ENCODE measurements around the gene CXCR3. TPM values are rescaled to one million over a fixed set of nuclear protein-coding genes. Genes with fewer than 3 reads are reported as not detected.
"Not testable (repeated sequence)": the region's sequence is repeated elsewhere in the genome, so short reads cannot be mapped to it uniquely, and the experiment has no call there.

The CXCR3 gene
- total RNA-seq, 3 donors from 2014 or later = not detected

GRCh38 chrX:71616672-71617529, 1.4 kb downstream of the CXCR3 start:
- DNase-seq (ENCODE audit: low spot score in 2 of 2) = no peak
- no peak overlapping the region for H3K4me3 ChIP-seq
- TF ChIP-seq POLR2AphosphoS5 (IDR thresholded peaks at IDR 0.05) (no peak), POLR2A (IDR thresholded peaks at IDR 0.05) (no peak), CTCF (IDR thresholded peaks at IDR 0.05) (no peak)
- no peaks in the 10 kb centered on the region for H3K9me3 ChIP-seq
- no peaks in the 10 kb centered on the region for H3K4me1 ChIP-seq
- H3K36me3 ChIP-seq = no peaks in the 10 kb centered on the region
- H3K27ac ChIP-seq = no peak overlapping the region
- H3K27me3 ChIP-seq = peaks cover 0 to 35% of the 10 kb centered on the region in 2 donors
- intact Hi-C loops (cut with DNase I; ENCODE audit: low total_unique reads) = no loop called here

- H3K27me3 ChIP-seq = peaks cover 0 to 37% of the 10 kb centered on the region in 2 donors
- H3K36me3 ChIP-seq = no peaks in the 10 kb centered on the region
- no peaks in the 10 kb centered on the region for H3K9me3 ChIP-seq
- no peak for DNase-seq (ENCODE audit: low spot score in 2 of 2)
- H3K27ac ChIP-seq = no peak overlapping the region
- no peak for TF ChIP-seq CTCF (IDR thresholded peaks at IDR 0.05)
- TF ChIP-seq POLR2A (IDR thresholded peaks at IDR 0.05) = no peak
- TF ChIP-seq POLR2AphosphoS5 (IDR thresholded peaks at IDR 0.05) = no peak
- intact Hi-C loops (cut with DNase I; ENCODE audit: low total_unique reads) = no loop called here
- no peak overlapping the region for H3K4me3 ChIP-seq
- H3K4me1 ChIP-seq = no peaks in the 10 kb centered on the region
Measured at GRCh38 chrX:71615954-71616353, 2.4 kb downstream of the CXCR3 start.

GRCh38 chrX:71615056-71615455, 3.3 kb downstream of the CXCR3 start:
- no peaks in the 10 kb centered on the region for H3K36me3 ChIP-seq
- intact Hi-C loops (cut with DNase I; ENCODE audit: low total_unique reads) = no loop called here
- TF ChIP-seq CTCF (IDR thresholded peaks at IDR 0.05) = no peak
- no peak for TF ChIP-seq POLR2AphosphoS5 (IDR thresholded peaks at IDR 0.05)
- TF ChIP-seq POLR2A (IDR thresholded peaks at IDR 0.05) = no peak
- DNase-seq (ENCODE audit: low spot score in 2 of 2) = no peak
- H3K4me1 ChIP-seq = no peaks in the 10 kb centered on the region
- H3K27ac ChIP-seq = no peak overlapping the region
- H3K9me3 ChIP-seq = no peaks in the 10 kb centered on the region
- no peak overlapping the region for H3K4me3 ChIP-seq
- H3K27me3 ChIP-seq = peaks cover 0 to 36% of the 10 kb centered on the region in 2 donors

- intact Hi-C loops (cut with DNase I; ENCODE audit: low total_unique reads) = no loop called here
- TF ChIP-seq POLR2A (IDR thresholded peaks at IDR 0.05) = no peak
- no peak for DNase-seq (ENCODE audit: low spot score in 2 of 2)
- Histone ChIP-seq H3K4me1 (no peaks in the 10 kb centered on the region), H3K36me3 (no peaks in the 10 kb centered on the region), H3K27me3 (peaks cover 0 to 36% of the 10 kb centered on the region in 2 donors), H3K9me3 (no peaks in the 10 kb centered on the region), H3K27ac (no peak overlapping the region), H3K4me3 (no peak overlapping the region)
Measured at GRCh38 chrX:71612256-71612655, 6.1 kb downstream of the CXCR3 start.

- DNase-seq (ENCODE audit: low spot score in 2 of 2); H3K36me3 ChIP-seq; H3K27ac ChIP-seq; H3K4me3 ChIP-seq; H3K4me1 ChIP-seq; intact Hi-C loops (cut with DNase I; ENCODE audit: low total_unique reads); H3K9me3 ChIP-seq: not testable (repeated sequence)
- H3K27me3 ChIP-seq = peaks cover 0 to 37% of the 10 kb centered on the region in 2 donors
Measured at GRCh38 chrX:71611736-71612135, 6.6 kb downstream of the CXCR3 start.

GRCh38 chrX:71609095-71609750, 9.1 kb downstream of the CXCR3 start:
- H3K4me3 ChIP-seq = no peak overlapping the region
- H3K36me3 ChIP-seq = no peaks in the 10 kb centered on the region
- TF ChIP-seq POLR2A (IDR thresholded peaks at IDR 0.05) (no peak), POLR2AphosphoS5 (IDR thresholded peaks at IDR 0.05) (no peak), CTCF (IDR thresholded peaks at IDR 0.05) (no peak)
- intact Hi-C loops (cut with DNase I; ENCODE audit: low total_unique reads) = no loop called here
- H3K9me3 ChIP-seq = no peaks in the 10 kb centered on the region
- H3K27ac ChIP-seq = no peak overlapping the region
- no peak for DNase-seq (ENCODE audit: low spot score in 2 of 2)
- H3K27me3 ChIP-seq = peaks cover 0 to 41% of the 10 kb centered on the region in 2 donors
- no peaks in the 10 kb centered on the region for H3K4me1 ChIP-seq
